AG09309 (cell line): Measurements from ENCODE around the gene ANO10.

ENCODE experiments used
- DNase-seq: peaks from one replicate; pipeline ENCODE4 v3.0.0-alpha.2; 2010; ENCODE audit warnings: low read depth
- H3K4me3 ChIP-seq: 2 replicates; pipeline ENCODE4 v1.5.1; 2011; ENCODE audit warnings: mild to moderate bottlenecking, low read depth, low read length, moderate library complexity; ENCODE audit not compliant: control insufficient read depth
- CTCF ChIP-seq: IDR thresholded peaks from 2 replicates; pipeline ENCODE4 v1.5.1; 2011; ENCODE audit warnings: mild to moderate bottlenecking, low read depth, low read length, inconsistent platforms; ENCODE audit not compliant: insufficient read depth, control insufficient read depth; ENCODE audit errors: missing control alignments

The ANO10 gene

GRCh38 chr3:43418601-43419272 lies 203.1 kb downstream of the ANO10 start:
- DNase-seq: no peak
- no peak for TF ChIP-seq CTCF
- H3K4me3 ChIP-seq: no peak overlapping the region

DNA sequence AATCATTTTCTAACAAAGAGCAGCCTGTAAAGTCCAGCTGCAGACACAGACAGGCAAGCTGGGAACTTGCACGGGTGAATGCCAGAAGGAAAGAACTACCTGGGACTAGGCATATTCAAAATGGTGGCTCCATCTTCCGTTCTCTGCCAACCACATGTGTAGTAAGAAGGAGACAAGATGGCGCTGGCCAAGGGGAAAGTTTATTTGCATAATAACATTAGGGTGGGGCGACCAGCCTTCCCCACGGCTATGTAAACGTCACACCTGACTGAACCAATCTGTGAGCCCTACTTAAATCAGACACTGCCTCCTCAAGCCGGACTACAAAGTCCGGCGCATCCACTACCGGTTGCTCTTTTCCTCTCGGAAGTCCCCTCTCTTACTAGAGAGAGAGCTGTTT lies 204.7 kb downstream of the ANO10 start:
- TF ChIP-seq CTCF: no peak
- DNase-seq: no peak

GRCh38 chr3:43415088-43415487 lies 206.7 kb downstream of the ANO10 start:
- TF ChIP-seq CTCF: no peak
- no peak for DNase-seq

More for the DNA sequence above, 204.7 kb downstream of the ANO10 start:
- H3K4me3 ChIP-seq: no peak overlapping the region

DNA sequence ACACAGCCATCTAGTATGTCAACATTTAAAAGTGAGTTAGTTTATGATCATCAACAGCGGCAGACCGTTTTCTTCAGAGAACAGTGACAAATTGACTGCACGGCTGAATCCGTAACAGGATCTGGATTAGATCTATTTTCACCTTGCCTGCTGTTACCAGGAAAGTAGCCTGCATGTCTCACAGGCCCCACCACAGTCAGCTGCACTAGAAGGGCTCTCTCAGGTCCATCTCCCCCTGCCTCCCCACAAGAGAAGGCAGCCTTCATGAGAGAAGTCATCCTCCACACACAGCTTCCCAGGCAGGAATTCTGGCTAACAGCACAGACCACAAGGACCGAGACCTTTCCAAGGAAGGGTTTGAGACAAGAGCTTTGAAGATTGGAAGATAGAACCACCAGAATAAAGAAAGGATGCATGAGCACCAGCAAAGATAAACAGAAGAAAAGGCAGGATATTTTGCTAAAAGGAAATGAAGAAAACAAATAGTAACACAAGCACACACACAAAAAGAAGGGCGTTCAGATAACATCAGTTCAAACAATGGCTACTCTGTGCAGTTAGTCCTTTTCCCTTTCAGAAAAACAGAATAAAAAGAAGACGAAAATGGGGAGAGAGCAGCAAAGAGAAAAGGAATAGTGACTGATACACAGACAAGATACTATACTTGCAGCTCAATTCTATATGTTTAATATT lies 208.0 kb downstream of the ANO10 start:
- no peak for DNase-seq
- TF ChIP-seq CTCF: no peak
- no peak overlapping the region for H3K4me3 ChIP-seq

More at GRCh38 chr3:43415088-43415487, 206.7 kb downstream of the ANO10 start:
- H3K4me3 ChIP-seq: no peak overlapping the region

- no peak overlapping the region for H3K4me3 ChIP-seq
- DNase-seq: no peak
- no peak for TF ChIP-seq CTCF
Measured at GRCh38 chr3:43411429-43411828, 210.4 kb downstream of the ANO10 start.

- no peak overlapping the region for H3K4me3 ChIP-seq
- no peak for DNase-seq
- TF ChIP-seq CTCF: no peak
Measured at GRCh38 chr3:43410592-43410991, 211.2 kb downstream of the ANO10 start.
